ENCODE results near the gene LELP1. TPM values are rescaled to one million over a fixed set of nuclear protein-coding genes. Genes with fewer than 3 reads are reported as not detected.

Gene LELP1
- total RNA-seq, 2 donors from 2014 or later: not detected

Other genes with a start within 250 kb of the LELP1 start
- gene SPRR4, start 232.8 kb upstream of the LELP1 start, total RNA-seq: not detected
- not detected for gene SPRR1A, start 219.3 kb upstream of the LELP1 start, total RNA-seq
- gene SPRR3, start 201.7 kb upstream of the LELP1 start, total RNA-seq: not detected
- gene SPRR1B, start 172.2 kb upstream of the LELP1 start, total RNA-seq: not detected
- not detected for gene SPRR2D, start 162.3 kb upstream of the LELP1 start, total RNA-seq
- gene SPRR2A, start 145.9 kb upstream of the LELP1 start, total RNA-seq: not detected
- gene SPRR2B, start 131.8 kb upstream of the LELP1 start, total RNA-seq: not detected
- not detected for gene SPRR2E, start 108.9 kb upstream of the LELP1 start, total RNA-seq
- gene SPRR2F, start 89.9 kb upstream of the LELP1 start, total RNA-seq: not detected
- gene SPRR2G, start 52.5 kb upstream of the LELP1 start, total RNA-seq: not detected
- gene PRR9, start 14.2 kb downstream of the LELP1 start, total RNA-seq: not detected
- not detected for gene LORICRIN, start 56.3 kb downstream of the LELP1 start, total RNA-seq
- not detected for gene PGLYRP3, start 109.5 kb downstream of the LELP1 start, total RNA-seq
- not detected for gene PGLYRP4, start 145.4 kb downstream of the LELP1 start, total RNA-seq
- gene S100A9, start 154.4 kb downstream of the LELP1 start, total RNA-seq: 100 to 1,000 TPM; 184 to 529 TPM
- gene S100A12, start 172.2 kb downstream of the LELP1 start, total RNA-seq: 1 to 10 TPM; 5.2 to 8.8 TPM
- 100 to 1,000 TPM; 112 to 201 TPM for gene S100A8, start 187.6 kb downstream of the LELP1 start, total RNA-seq
- gene S100A7A, start 213.1 kb downstream of the LELP1 start, total RNA-seq: not detected